ENCODE measurements around the gene MXRA5.

GRCh38 chrX:3268829-3269228 is 77.6 kb downstream of the MXRA5 start:
- TF ChIP-seq POLR2A (IDR thresholded peaks at IDR 0.05): no peak
- TF ChIP-seq, protein P1, sequence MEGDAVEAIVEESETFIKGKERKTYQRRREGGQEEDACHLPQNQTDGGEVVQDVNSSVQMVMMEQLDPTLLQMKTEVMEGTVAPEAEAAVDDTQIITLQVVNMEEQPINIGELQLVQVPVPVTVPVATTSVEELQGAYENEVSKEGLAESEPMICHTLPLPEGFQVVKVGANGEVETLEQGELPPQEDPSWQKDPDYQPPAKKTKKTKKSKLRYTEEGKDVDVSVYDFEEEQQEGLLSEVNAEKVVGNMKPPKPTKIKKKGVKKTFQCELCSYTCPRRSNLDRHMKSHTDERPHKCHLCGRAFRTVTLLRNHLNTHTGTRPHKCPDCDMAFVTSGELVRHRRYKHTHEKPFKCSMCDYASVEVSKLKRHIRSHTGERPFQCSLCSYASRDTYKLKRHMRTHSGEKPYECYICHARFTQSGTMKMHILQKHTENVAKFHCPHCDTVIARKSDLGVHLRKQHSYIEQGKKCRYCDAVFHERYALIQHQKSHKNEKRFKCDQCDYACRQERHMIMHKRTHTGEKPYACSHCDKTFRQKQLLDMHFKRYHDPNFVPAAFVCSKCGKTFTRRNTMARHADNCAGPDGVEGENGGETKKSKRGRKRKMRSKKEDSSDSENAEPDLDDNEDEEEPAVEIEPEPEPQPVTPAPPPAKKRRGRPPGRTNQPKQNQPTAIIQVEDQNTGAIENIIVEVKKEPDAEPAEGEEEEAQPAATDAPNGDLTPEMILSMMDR (IDR thresholded peaks at IDR 0.05): no peak

Measured in uterus (tissue), 2 donors.